Neural cell (in vitro differentiated cells): ENCODE data around the gene IMPG2. TPM values are rescaled to one million over a fixed set of nuclear protein-coding genes. Genes with fewer than 3 reads are reported as not detected.

ENCODE experiments used
- H2AFZ ChIP-seq: fragments of 200-600, 300-800 bp; sonication (generic), shearing (Covaris generic); 2 replicates; pipeline ENCODE4 v1.6.0; 2014; ENCODE audit warnings: low read depth, mild to moderate bottlenecking, antibody characterized with exemption, low read length, moderate library complexity
- H3F3A ChIP-seq: fragments of 200-600 bp; shearing (Covaris generic); 2 replicates; pipeline ENCODE4 v1.6.1; 2016; ENCODE audit warnings: mild to moderate bottlenecking, moderate library complexity, mixed read lengths, antibody characterized with exemption, low read length; ENCODE audit not compliant: insufficient read depth, poor library complexity, severe bottlenecking
- H3K27ac ChIP-seq: fragments of 200-600, 300-800 bp; sonication (generic), shearing (Covaris generic); 2 replicates; pipeline ENCODE4 v1.5.1; 2014; ENCODE audit warnings: mild to moderate bottlenecking, low read length, moderate library complexity
- H3K27me3 ChIP-seq: fragments of 300-800, 200-600 bp; sonication (generic), shearing (Covaris generic); 2 replicates; pipeline ENCODE4 v1.6.0; 2014; ENCODE audit warnings: mild to moderate bottlenecking, low read depth, low read length, moderate library complexity; ENCODE audit not compliant: insufficient read depth
- H3K36me3 ChIP-seq: fragments of 300-800, 200-600 bp; sonication (generic), shearing (Covaris generic); 2 replicates; pipeline ENCODE4 v1.5.1; 2014; ENCODE audit warnings: mild to moderate bottlenecking, antibody characterized with exemption, low read length, moderate library complexity; ENCODE audit not compliant: insufficient read depth
- H3K4me2 ChIP-seq: fragments of 300-800, 200-600 bp; sonication (generic), shearing (Covaris generic); 2 replicates; pipeline ENCODE4 v1.6.0; 2014; ENCODE audit warnings: mild to moderate bottlenecking, low read length
- H3K4me3 ChIP-seq: fragments of 300-800, 200-600 bp; sonication (generic), shearing (Covaris generic); 2 replicates; pipeline ENCODE4 v1.5.1; 2014; ENCODE audit warnings: mild to moderate bottlenecking, low read length, moderate library complexity
- H3K79me2 ChIP-seq: fragments of 200-600 bp; shearing (Covaris generic); replicated peaks from 2 replicates; pipeline ENCODE4 v1.6.0; 2014; ENCODE audit warnings: mild to moderate bottlenecking, low read length, moderate library complexity; ENCODE audit not compliant: insufficient read depth
- H3K9ac ChIP-seq: fragments of 300-800, 200-600 bp; sonication (generic), shearing (Covaris generic); 2 replicates; pipeline ENCODE4 v1.6.1; 2016; ENCODE audit warnings: mild to moderate bottlenecking, low read length, mixed read lengths
- H3K9me2 ChIP-seq: fragments of 200-600 bp; shearing (Covaris generic); 2 replicates; pipeline ENCODE4 v1.6.1; 2016; ENCODE audit warnings: mild to moderate bottlenecking, low read length, mixed read lengths; ENCODE audit not compliant: insufficient read depth
- H3K9me3 ChIP-seq: fragments of 200-600, 300-800 bp; sonication (generic), shearing (Covaris generic); 2 replicates; pipeline ENCODE4 v1.6.1; 2016; ENCODE audit warnings: mild to moderate bottlenecking, mixed run types, low read length, moderate library complexity, mixed read lengths
- H4K20me1 ChIP-seq: fragments of 200-600 bp; shearing (Covaris generic); 2 replicates; pipeline ENCODE4 v1.6.1; 2016; ENCODE audit warnings: mild to moderate bottlenecking, mixed run types; ENCODE audit not compliant: insufficient read depth
- CTCF ChIP-seq: fragments of 450-650 bp; IDR thresholded peaks from 2 replicates; pipeline ENCODE4 v1.5.1; 2014; ENCODE audit warnings: antibody characterized with exemption, mild to moderate bottlenecking, moderate library complexity; ENCODE audit not compliant: poor library complexity, severe bottlenecking
- EP300 ChIP-seq: fragments of 450-650 bp; conservative IDR thresholded peaks from 2 replicates; pipeline ENCODE4 v1.6.1; 2014; ENCODE audit warnings: antibody characterized with exemption, mild to moderate bottlenecking, moderate library complexity; ENCODE audit not compliant: poor library complexity, severe bottlenecking
- EZH2 ChIP-seq: fragments of 200-600, 300-800 bp; shearing (Covaris generic), sonication (generic); IDR thresholded peaks from 2 replicates; pipeline ENCODE4 v1.6.1; 2014; ENCODE audit warnings: antibody characterized with exemption, low read length, borderline replicate concordance, mild to moderate bottlenecking; ENCODE audit not compliant: insufficient read depth, poor library complexity, severe bottlenecking
- MXI1 ChIP-seq: fragments of 450-650 bp; conservative IDR thresholded peaks from 2 replicates; pipeline ENCODE4 v1.6.1; 2014; ENCODE audit warnings: antibody characterized with exemption, mild to moderate bottlenecking; ENCODE audit not compliant: poor library complexity, severe bottlenecking
- POLR2AphosphoS5 ChIP-seq: IDR thresholded peaks from 2 replicates; pipeline ENCODE4 v1.6.1; 2012
- RAD21 ChIP-seq: fragments of 450-650 bp; conservative IDR thresholded peaks from 2 replicates; pipeline ENCODE4 v1.6.1; 2014; ENCODE audit warnings: antibody characterized with exemption, mild to moderate bottlenecking, moderate library complexity
- REST ChIP-seq: IDR thresholded peaks from 2 replicates; pipeline ENCODE4 v1.6.1; 2012; ENCODE audit warnings: borderline replicate concordance
- SMC3 ChIP-seq: fragments of 450-650 bp; conservative IDR thresholded peaks from 2 replicates; pipeline ENCODE4 v1.6.1; 2014; ENCODE audit warnings: antibody characterized with exemption, mild to moderate bottlenecking, moderate library complexity; ENCODE audit not compliant: poor library complexity
- TAF1 ChIP-seq: IDR thresholded peaks from 2 replicates; pipeline ENCODE4 v1.6.1; 2012; ENCODE audit warnings: low read depth
- polyA plus RNA-seq: library from polyadenylated mRNA; depleted of rRNA; stranded (reverse); fragments of >200 nt; gene quantifications from 2 replicates; pipeline ENCODE4 v1.2.3, GENCODE V29; 2014

IMPG2 gene
- polyA plus RNA-seq, 1 donor from 2014 or later = 6.3 TPM

- Histone ChIP-seq H3K27ac (no peak overlapping the region), H3F3A (no peaks in the 10 kb centered on the region), H2AFZ (no peak overlapping the region), H3K9me2 (no peaks in the 10 kb centered on the region), H3K79me2 (no peaks in the 10 kb centered on the region), H3K4me3 (no peak overlapping the region), H3K4me2 (no peak overlapping the region), H4K20me1 (no peaks in the 10 kb centered on the region), H3K36me3 (no peaks in the 10 kb centered on the region), H3K27me3 (no peaks in the 10 kb centered on the region), H3K9ac (no peak overlapping the region), H3K9me3 (no peaks in the 10 kb centered on the region)
- TF ChIP-seq REST = no peak
Measured at GRCh38 chr3:101255441-101255840, 64.9 kb downstream of the IMPG2 start.

- no peak overlapping the region for H3K27ac ChIP-seq
- H3K79me2 ChIP-seq = no peaks in the 10 kb centered on the region
- no peak overlapping the region for H3K4me2 ChIP-seq
- H3K4me3 ChIP-seq = no peak overlapping the region
- H3K9me3 ChIP-seq = no peaks in the 10 kb centered on the region
- no peaks in the 10 kb centered on the region for H3K36me3 ChIP-seq
- H2AFZ ChIP-seq = no peak overlapping the region
- no peaks in the 10 kb centered on the region for H3K9me2 ChIP-seq
- H4K20me1 ChIP-seq = no peaks in the 10 kb centered on the region
- no peak overlapping the region for H3K9ac ChIP-seq
- no peaks in the 10 kb centered on the region for H3F3A ChIP-seq
- H3K27me3 ChIP-seq = no peaks in the 10 kb centered on the region
- TF ChIP-seq EP300 (no peak), MXI1 (no peak), SMC3 (no peak), POLR2AphosphoS5 (no peak), TAF1 (no peak), CTCF (no peak), REST (no peak), EZH2 (no peak), RAD21 (no peak)
Measured at GRCh38 chr3:101253396-101253795, 67.0 kb downstream of the IMPG2 start.
